Measurements from ENCODE around the gene MUC2.

Gene MUC2

GRCh38 chr11:1036931-1037330 lies 37.7 kb upstream of the MUC2 start:
- DNase-seq, result no peak

GRCh38 chr11:1037506-1038055 lies 37.1 kb upstream of the MUC2 start:
- no peak for DNase-seq

- no peak for DNase-seq
These were observed 36.3 kb upstream of the MUC2 start for GRCh38 chr11:1038361-1038760.

- DNase-seq, result no peak
These were observed 35.8 kb upstream of the MUC2 start for GRCh38 chr11:1038921-1039320.

- no peak for DNase-seq
These were observed 34.9 kb upstream of the MUC2 start for GRCh38 chr11:1039481-1040427.

- DNase-seq, result peak; percentile 5
These were observed 34.1 kb upstream of the MUC2 start for GRCh38 chr11:1040428-1041148.

GRCh38 chr11:1041149-1041467 lies 33.6 kb upstream of the MUC2 start:
- no peak for DNase-seq

GRCh38 chr11:1041471-1041870 lies 33.2 kb upstream of the MUC2 start:
- no peak for DNase-seq

- DNase-seq, result no peak
These were observed 32.6 kb upstream of the MUC2 start for GRCh38 chr11:1041936-1042608.

- no peak for DNase-seq
These were observed 31.8 kb upstream of the MUC2 start for GRCh38 chr11:1042626-1043562.

GRCh38 chr11:1043563-1044096 lies 31.0 kb upstream of the MUC2 start:
- no peak for DNase-seq

GRCh38 chr11:1044160-1044559 lies 30.5 kb upstream of the MUC2 start:
- no peak for DNase-seq

- no peak for DNase-seq
These were observed 27.0 kb upstream of the MUC2 start for GRCh38 chr11:1047595-1048156.

- DNase-seq, result no peak
These were observed 26.2 kb upstream of the MUC2 start for GRCh38 chr11:1048375-1049070.

GRCh38 chr11:1049071-1049405 lies 25.6 kb upstream of the MUC2 start:
- no peak for DNase-seq

- DNase-seq, result no peak
These were observed 25.2 kb upstream of the MUC2 start for GRCh38 chr11:1049431-1049891.

- DNase-seq, result no peak
These were observed 24.6 kb upstream of the MUC2 start for GRCh38 chr11:1049911-1050580.

- DNase-seq, result peak; percentile 34
These were observed 23.9 kb upstream of the MUC2 start for GRCh38 chr11:1050581-1051355.

- DNase-seq, result no peak
These were observed 23.1 kb upstream of the MUC2 start for GRCh38 chr11:1051356-1052132.
